ENCODE results near the gene FAM171A2.
A peak's percentile ranks its signal among the peaks of the same experiment; 100 is the strongest.
"Not testable (repeated sequence)": the region's sequence is repeated elsewhere in the genome, so short reads cannot be mapped to it uniquely, and the experiment has no call there.

The FAM171A2 gene

DNA sequence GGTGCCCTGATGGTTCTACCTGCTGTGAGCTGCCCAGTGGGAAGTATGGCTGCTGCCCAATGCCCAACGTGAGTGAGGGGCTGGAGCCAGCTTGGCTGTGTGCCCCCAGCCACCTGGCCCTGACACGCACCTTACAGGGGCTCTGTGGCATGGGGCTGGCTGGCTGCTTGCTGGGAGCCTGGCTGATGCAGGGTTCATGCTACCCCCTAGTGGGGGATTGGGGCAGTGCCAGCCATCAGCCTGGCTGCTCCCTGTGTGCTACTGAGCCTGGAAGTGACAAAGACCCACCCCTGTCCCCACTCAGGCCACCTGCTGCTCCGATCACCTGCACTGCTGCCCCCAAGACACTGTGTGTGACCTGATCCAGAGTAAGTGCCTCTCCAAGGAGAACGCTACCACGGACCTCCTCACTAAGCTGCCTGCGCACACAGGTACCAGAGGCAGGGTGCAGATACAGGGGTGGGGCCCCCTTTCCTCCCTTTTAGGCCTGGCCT, 12.9 kb downstream of the FAM171A2 start:
- no peak for TF ChIP-seq POLR2A (IDR thresholded peaks at IDR 0.05; ENCODE audit: low read depth, low read length)
- DNase-seq (ENCODE audit: insufficient read length, low spot score) (peak; percentile 84), FAIRE-seq (no peak)

DNA sequence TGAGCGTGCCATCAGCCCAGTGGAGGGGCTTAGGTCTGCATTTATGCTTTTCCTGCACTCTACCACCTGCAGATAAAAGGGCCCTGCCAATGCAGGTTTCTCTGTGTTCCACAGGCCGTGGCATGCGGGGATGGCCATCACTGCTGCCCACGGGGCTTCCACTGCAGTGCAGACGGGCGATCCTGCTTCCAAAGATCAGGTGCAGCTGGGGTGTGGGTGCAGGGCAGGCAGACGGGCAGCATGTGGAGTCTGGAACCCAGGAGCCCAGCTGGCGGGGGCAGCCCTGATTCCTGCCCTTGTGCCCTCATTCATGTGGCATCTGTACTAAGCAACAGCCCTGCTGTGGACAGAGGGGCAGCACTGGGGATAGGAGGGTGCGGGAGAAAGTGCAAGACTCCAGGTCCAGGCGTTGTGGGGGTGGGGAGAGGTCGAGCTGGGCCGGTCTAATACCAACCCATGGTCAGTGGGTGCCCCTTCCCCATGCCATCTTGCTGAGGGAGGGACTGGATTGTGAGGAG, 14.0 kb downstream of the FAM171A2 start:
- no peak for DNase-seq (ENCODE audit: insufficient read length, low spot score)
- no peak for TF ChIP-seq POLR2A (IDR thresholded peaks at IDR 0.05; ENCODE audit: low read depth, low read length)

DNA sequence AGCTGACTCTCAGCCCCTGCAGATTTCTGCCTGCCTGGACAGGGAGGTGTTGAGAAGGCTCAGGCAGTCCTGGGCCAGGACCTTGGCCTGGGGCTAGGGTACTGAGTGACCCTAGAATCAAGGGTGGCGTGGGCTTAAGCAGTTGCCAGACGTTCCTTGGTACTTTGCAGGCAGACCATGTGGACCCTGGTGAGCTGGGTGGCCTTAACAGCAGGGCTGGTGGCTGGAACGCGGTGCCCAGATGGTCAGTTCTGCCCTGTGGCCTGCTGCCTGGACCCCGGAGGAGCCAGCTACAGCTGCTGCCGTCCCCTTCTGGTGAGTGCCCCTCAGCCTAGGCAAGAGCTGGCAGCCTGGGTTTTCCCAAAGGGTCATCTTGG, 14.7 kb downstream of the FAM171A2 start:
- FAIRE-seq (no peak), DNase-seq (ENCODE audit: insufficient read length, low spot score) (no peak)
- no peak for TF ChIP-seq POLR2A (IDR thresholded peaks at IDR 0.05; ENCODE audit: low read depth, low read length)

More for the DNA sequence above, 14.0 kb downstream of the FAM171A2 start:
- FAIRE-seq, result no peak

DNA sequence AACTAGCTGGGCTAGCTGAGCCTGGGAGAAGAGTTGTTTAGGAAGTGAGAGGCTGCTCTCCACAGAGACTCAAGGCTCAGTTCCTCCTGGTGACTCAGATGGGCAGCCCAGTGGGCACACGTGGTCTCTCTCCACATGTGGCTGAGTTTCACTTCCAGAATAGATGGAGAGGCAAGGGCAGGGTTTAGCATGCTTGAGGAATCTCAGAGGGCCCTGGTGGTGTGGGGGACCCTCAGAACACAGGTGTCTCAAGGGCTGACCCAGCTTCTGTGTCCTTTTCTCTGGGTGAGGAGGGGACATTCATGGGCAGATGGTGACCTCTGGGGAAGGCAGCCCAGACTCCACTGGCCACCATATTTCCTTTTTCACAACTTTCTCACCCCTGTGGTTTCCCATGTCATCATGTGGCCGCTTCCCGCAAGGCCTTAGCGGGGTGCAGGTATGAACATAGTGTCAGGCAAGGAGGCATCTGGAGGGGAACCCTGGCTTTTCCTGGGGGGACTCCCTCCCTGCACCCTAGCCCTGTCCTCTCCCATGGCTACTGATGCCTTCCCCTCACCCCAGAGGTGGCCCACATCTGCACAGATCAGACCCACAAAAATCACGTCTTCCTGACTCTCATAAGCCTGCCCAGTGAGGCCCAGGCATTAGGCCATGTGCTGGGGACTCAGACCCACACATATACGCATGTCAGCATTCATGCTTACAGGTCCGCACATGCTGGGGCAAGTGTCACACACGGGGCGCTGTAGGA, 15.2 kb downstream of the FAM171A2 start:
- no peak for TF ChIP-seq POLR2A (IDR thresholded peaks at IDR 0.05; ENCODE audit: low read depth, low read length)
- FAIRE-seq (no peak), DNase-seq (ENCODE audit: insufficient read length, low spot score) (peak; percentile 65)

- not testable (repeated sequence) for DNase-seq (ENCODE audit: insufficient read length, low spot score); FAIRE-seq
Measured at GRCh38 chr17:44347206-44348055, 16.2 kb downstream of the FAM171A2 start.

DNA sequence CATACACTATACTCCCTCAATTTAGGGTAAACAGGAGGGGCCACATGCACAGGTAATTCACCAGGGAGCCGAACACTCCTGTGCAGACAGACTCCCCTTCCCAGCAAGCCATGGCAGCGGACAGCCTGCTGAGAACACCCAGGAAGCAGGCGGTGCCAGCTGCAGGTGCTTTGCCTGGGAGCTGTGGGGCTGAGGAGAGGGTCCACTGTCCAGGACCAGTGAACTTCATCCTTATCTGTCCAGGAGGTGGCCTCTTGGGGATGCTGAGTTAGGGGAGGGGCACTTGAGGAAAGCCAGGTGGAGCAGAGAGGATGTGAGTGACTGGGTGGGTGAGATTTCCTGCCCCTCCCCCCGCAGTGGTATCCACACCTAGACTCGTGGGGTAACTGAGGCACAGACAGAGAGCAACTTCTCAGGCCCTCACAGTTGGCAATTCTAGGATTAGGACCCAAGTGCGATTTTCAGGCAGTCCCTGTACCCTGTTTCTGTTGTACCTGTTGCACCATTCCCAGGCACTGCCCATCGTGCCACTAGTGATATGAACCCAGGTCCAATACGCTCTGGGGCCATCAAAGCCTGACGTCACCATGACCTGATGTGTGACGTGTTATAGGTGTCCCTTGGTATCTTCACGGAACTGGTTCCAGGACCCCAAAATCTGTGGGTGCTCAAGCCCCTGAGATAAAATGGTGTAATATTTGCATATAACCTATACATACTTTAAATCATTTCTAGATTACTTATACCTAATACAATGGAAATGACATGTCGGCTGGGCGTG, 17.4 kb downstream of the FAM171A2 start:
- TF ChIP-seq POLR2A (IDR thresholded peaks at IDR 0.05; ENCODE audit: low read depth, low read length), result no peak
- no peak for FAIRE-seq
- no peak for DNase-seq (ENCODE audit: insufficient read length, low spot score)

- FAIRE-seq (no peak), DNase-seq (ENCODE audit: insufficient read length, low spot score) (no peak)
- TF ChIP-seq POLR2A (IDR thresholded peaks at IDR 0.05; ENCODE audit: low read depth, low read length), result no peak
Measured at GRCh38 chr17:44345454-44346026, 18.1 kb downstream of the FAM171A2 start.

DNA sequence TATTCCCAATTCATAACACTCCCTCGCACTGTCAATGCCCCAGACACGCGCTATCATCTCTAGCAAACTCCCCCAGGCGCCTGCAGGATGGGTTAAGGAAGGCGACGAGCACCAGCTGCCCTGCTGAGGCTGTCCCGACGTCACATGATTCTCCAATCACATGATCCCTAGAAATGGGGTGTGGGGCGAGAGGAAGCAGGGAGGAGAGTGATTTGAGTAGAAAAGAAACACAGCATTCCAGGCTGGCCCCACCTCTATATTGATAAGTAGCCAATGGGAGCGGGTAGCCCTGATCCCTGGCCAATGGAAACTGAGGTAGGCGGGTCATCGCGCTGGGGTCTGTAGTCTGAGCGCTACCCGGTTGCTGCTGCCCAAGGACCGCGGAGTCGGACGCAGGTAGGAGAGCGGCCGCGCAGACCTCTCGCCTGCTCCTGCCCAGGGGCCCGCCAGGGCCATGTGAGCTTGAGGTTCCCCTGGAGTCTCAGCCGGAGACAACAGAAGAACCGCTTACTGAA, 18.7 kb downstream of the FAM171A2 start, which contains the start of gene GRN:
Gene GRN (plus strand): TSS at position 364 of the 515 bp plus-strand sequence. CDS start 3,863 bp downstream, outside the sequence.
- DNase-seq (ENCODE audit: insufficient read length, low spot score), result peak; percentile 98
- FAIRE-seq, result peak; percentile 52
- peak; percentile 73 for TF ChIP-seq POLR2A (IDR thresholded peaks at IDR 0.05; ENCODE audit: low read depth, low read length)

DNA sequence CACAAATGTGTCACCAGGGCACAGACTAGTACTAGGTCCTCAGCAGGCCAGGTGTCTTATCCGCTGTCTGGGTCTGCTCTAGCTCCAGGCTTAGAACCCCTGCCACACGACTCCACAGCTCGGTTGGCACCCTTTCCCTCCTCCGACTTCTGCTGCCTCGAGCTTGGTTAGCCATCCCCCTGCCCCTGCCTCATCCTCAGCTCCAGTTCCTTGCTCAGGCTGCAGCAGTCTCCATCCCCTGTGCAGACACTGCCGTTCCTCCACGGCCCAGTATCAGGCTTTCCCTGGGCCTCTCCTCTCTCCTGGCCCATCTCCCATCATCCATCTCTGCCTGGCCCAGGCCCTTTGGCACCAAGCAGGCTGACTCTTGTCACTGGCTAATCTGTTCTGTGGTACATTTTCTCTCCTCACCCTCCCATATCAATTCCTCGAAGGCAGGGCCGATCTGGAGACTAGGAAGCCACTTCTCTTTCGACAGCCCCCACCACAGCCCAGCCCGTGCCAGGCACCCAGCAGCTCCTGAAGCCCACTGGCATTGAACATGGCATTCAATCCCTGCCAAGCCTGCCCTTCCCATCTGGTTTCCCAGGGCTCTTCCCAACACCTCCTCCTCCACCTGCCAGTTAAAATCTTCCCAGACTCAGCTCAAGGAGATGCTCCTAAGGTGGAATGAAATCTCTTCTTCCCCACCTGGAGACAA, 20.0 kb downstream of the FAM171A2 start:
- no peak for FAIRE-seq
- no peak for DNase-seq (ENCODE audit: insufficient read length, low spot score)
- no peak for TF ChIP-seq POLR2A (IDR thresholded peaks at IDR 0.05; ENCODE audit: low read depth, low read length)

DNA sequence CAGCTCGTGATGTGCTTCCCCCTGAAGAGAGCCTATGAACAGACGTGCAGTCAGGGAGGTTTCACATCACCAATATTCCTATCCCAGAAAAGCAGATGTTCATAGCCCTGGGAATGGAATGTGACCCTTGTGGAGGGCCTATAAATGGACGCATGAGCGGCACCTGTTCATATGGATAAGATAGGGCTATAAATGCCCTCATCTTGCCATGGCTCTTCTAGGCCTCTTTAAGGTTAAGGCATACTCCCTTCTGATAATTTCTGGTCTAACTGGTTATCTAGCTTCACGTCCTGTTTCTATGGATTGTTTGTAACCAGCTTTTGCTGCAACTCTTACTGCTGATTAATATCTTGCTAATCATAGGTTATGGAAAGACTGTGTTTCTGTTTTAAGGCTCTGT, 23.1 kb downstream of the FAM171A2 start:
- DNase-seq (ENCODE audit: insufficient read length, low spot score); FAIRE-seq: not testable (repeated sequence)

GRCh38 chr17:44338702-44339101, 25.0 kb downstream of the FAM171A2 start:
- FAIRE-seq, result no peak
- DNase-seq (ENCODE audit: insufficient read length, low spot score), result no peak
- TF ChIP-seq POLR2A (IDR thresholded peaks at IDR 0.05; ENCODE audit: low read depth, low read length), result no peak

- TF ChIP-seq POLR2A (IDR thresholded peaks at IDR 0.05; ENCODE audit: low read depth, low read length), result no peak
- no peak for FAIRE-seq
- no peak for DNase-seq (ENCODE audit: insufficient read length, low spot score)
Measured at GRCh38 chr17:44335968-44336367, 27.7 kb downstream of the FAM171A2 start.

All from H54 (cell line).